Mucosa of descending colon (tissue), 3 donors: Measurements from ENCODE around the gene SLC28A1. TPM values are rescaled to one million over a fixed set of nuclear protein-coding genes. Genes with fewer than 3 reads are reported as not detected.
A peak's percentile ranks its signal among the peaks of the same experiment; 100 is the strongest.

Experiments used
- ATAC-seq: fragments of 200-7000 bp; cut with Tn5 transposase; one replicate; pipeline ENCODE4 v1.9.1; 2020; ENCODE audit warnings: mild to moderate bottlenecking, moderate library complexity
- DNase-seq, 3 donors: peaks; one replicate each; pipeline ENCODE4 v3.0.0-alpha.2; 2020
- H3K36me3 ChIP-seq: fragments of 200-600 bp; one replicate; pipeline ENCODE4 v1.8.0; 2021; ENCODE audit warnings: low read depth, mild to moderate bottlenecking
- H3K4me1 ChIP-seq: fragments of 200-600 bp; one replicate; pipeline ENCODE4 v1.8.0; 2021; ENCODE audit warnings: low read depth, mild to moderate bottlenecking
- H3K4me3 ChIP-seq: fragments of 200-600 bp; one replicate; pipeline ENCODE4 v1.8.0; 2021; ENCODE audit warnings: mild to moderate bottlenecking
- H3K9me3 ChIP-seq: fragments of 200-600 bp; one replicate; pipeline ENCODE4 v1.8.0; 2021; ENCODE audit warnings: mild to moderate bottlenecking
- CTCF ChIP-seq: fragments of 200-600 bp; IDR thresholded peaks from one replicate; pipeline ENCODE4 v1.8.0; 2022; ENCODE audit warnings: antibody characterized with exemption, mild to moderate bottlenecking
- intact Hi-C, 2 donors: fragments of 100-400 bp; cut with DNase I in 1 of 2; cut with micrococcal nuclease in 1 of 2; formaldehyde crosslinking; loops; one replicate each; pipeline versions ENCODE4 v1.11.0 to v1.11.1; 2022; cut with DNase I, micrococcal nuclease
- total RNA-seq, 3 donors: library from RNA; stranded (reverse); fragmentation: NEBNext Ultra II Directional in 2 of 3; extraction: Animal tissue kit (Norgen Biotek cat#: 25700) in 2 of 3; gene quantifications; one replicate each; pipeline versions ENCODE4 v1.2.1 to v1.2.4, GENCODE V29; 2021 to 2023
- donor health status: DM: no; HTN: no; CAD: no; lungs with moderate emphysema.
- donor health status: DM: no; HTN: no; CAD: no.
- donor health status: DM: no; HTN: yes; CAD: no.

SLC28A1 gene
- total RNA-seq, 3 donors from 2014 or later, result not detected

- ATAC-seq, result peak; percentile 26
- no peak overlapping the region for H3K4me3 ChIP-seq
- no peak for TF ChIP-seq CTCF
- no peaks in the 10 kb centered on the region for H3K9me3 ChIP-seq
- H3K4me1 ChIP-seq, result no peaks in the 10 kb centered on the region
- no peaks in the 10 kb centered on the region for H3K36me3 ChIP-seq
- DNase-seq, result no peak
- intact Hi-C loops, result no loop called here
These were observed 62.5 kb downstream of the SLC28A1 start for GRCh38 chr15:84946772-84947489.

GRCh38 chr15:84947947-84948830 is 63.7 kb downstream of the SLC28A1 start:
- intact Hi-C loops, result no loop called here
- peak; percentile 53 for ATAC-seq
- Histone ChIP-seq H3K4me1 (no peaks in the 10 kb centered on the region), H3K9me3 (no peaks in the 10 kb centered on the region), H3K4me3 (no peak overlapping the region), H3K36me3 (no peaks in the 10 kb centered on the region)
- no peak for TF ChIP-seq CTCF
- no peak for DNase-seq

- no peak for DNase-seq
- TF ChIP-seq CTCF, result no peak
- no peak overlapping the region for H3K4me3 ChIP-seq
- H3K9me3 ChIP-seq, result no peaks in the 10 kb centered on the region
- H3K4me1 ChIP-seq, result no peaks in the 10 kb centered on the region
- intact Hi-C loops, result no loop called here
- H3K36me3 ChIP-seq, result no peaks in the 10 kb centered on the region
- no peak for ATAC-seq
These were observed 64.6 kb downstream of the SLC28A1 start for GRCh38 chr15:84949043-84949442.

- ATAC-seq (no peak), DNase-seq (no peak)
- intact Hi-C loops, result loop anchor here in 1 of 2 donors (10.0 kb wide), 1 partner anchor 195 kb away; no protein-coding TSS in a partner anchor
- no peak for TF ChIP-seq CTCF
- Histone ChIP-seq H3K4me1 (no peaks in the 10 kb centered on the region), H3K4me3 (no peak overlapping the region), H3K9me3 (no peaks in the 10 kb centered on the region), H3K36me3 (no peaks in the 10 kb centered on the region)
These were observed 65.5 kb downstream of the SLC28A1 start for GRCh38 chr15:84949845-84950569.

GRCh38 chr15:84950570-84951111 is 66.2 kb downstream of the SLC28A1 start:
- TF ChIP-seq CTCF, result no peak
- Histone ChIP-seq H3K9me3 (no peaks in the 10 kb centered on the region), H3K4me3 (no peak overlapping the region), H3K36me3 (no peaks in the 10 kb centered on the region), H3K4me1 (no peaks in the 10 kb centered on the region)
- DNase-seq (no peak), ATAC-seq (no peak)
- intact Hi-C loops, result loop anchor here in 1 of 2 donors (10.0 kb wide), 1 partner anchor 194 kb away; no protein-coding TSS in a partner anchor
